SK-N-SH (cell line): ENCODE data around the gene ALDH4A1. TPM values are rescaled to one million over a fixed set of nuclear protein-coding genes. Genes with fewer than 3 reads are reported as not detected.
"Not testable (repeated sequence)": the region's sequence is repeated elsewhere in the genome, so short reads cannot be mapped to it uniquely, and the experiment has no call there.

Experiments
- CTCF ChIA-PET: fragments of 300-600, 350-600 bp; formaldehyde crosslinking; extraction: SDS; loops from one replicate; lab custom pipeline; 2021; lab: Yijun Ruan, JAX
- POLR2A ChIA-PET: fragments of 350-600 bp; sonication (Branson Sonifier 250); formaldehyde crosslinking; extraction: SDS; loops from one replicate; lab custom pipeline; 2020; ENCODE audit warnings: antibody characterized with exemption, inconsistent platforms; lab: Yijun Ruan, JAX
- DNase-seq: peaks from one replicate; pipeline ENCODE4 v3.0.0; 2012
- H2AFZ ChIP-seq: fragments of 200-600 bp; sonication (generic); 2 replicates; pipeline ENCODE4 v1.8.1; 2016; ENCODE audit warnings: antibody characterized with exemption, mild to moderate bottlenecking, low read depth
- H3F3A ChIP-seq: fragments of 200-600 bp; sonication (generic); replicated peaks from 2 replicates; pipeline ENCODE3; 2016; ENCODE audit warnings: antibody characterized with exemption, mild to moderate bottlenecking; ENCODE audit not compliant: insufficient read depth
- H3K27ac ChIP-seq, 2 experiments: fragments of 200-500 bp in 1 of 2; fragments of 200-600 bp in 1 of 2; sonication (Bioruptor generic) in 1 of 2; sonication (generic), shearing (Covaris generic) in 1 of 2; 2 replicates each; pipeline versions ENCODE4 v1.5.1 to v1.6.1; 2014 to 2016; ENCODE audit warnings: low read depth in 2 of 2, inconsistent platforms in 1 of 2, low read length in 1 of 2, mild to moderate bottlenecking in 1 of 2, mixed read lengths in 1 of 2
- H3K27me3 ChIP-seq: fragments of 200-600 bp; sonication (generic), shearing (Covaris generic); 2 replicates; pipeline ENCODE4 v1.6.1; 2016; ENCODE audit warnings: mixed run types; ENCODE audit not compliant: insufficient read depth
- H3K36me3 ChIP-seq, 2 experiments: fragments of 200-500 bp in 1 of 2; fragments of 200-600 bp in 1 of 2; sonication (Bioruptor generic) in 1 of 2; sonication (generic) in 1 of 2; replicated peaks in 1 of 2; 2 replicates each; pipeline versions ENCODE3 to v1.5.1; 2014 to 2016; ENCODE audit warnings: low read length in 1 of 2, mild to moderate bottlenecking in 1 of 2; ENCODE audit not compliant: insufficient read depth in 2 of 2, control insufficient read depth in 1 of 2
- H3K4me1 ChIP-seq, 2 experiments: fragments of 200-500 bp in 1 of 2; fragments of 200-600 bp in 1 of 2; sonication (Bioruptor generic) in 1 of 2; sonication (generic), shearing (Covaris generic) in 1 of 2; 2 replicates each; pipeline versions ENCODE4 v1.5.1 to v1.6.1; 2014 to 2016; ENCODE audit warnings: low read depth in 1 of 2, low read length in 1 of 2, mixed run types in 1 of 2; ENCODE audit not compliant: insufficient read depth in 2 of 2, control insufficient read depth in 1 of 2
- H3K4me2 ChIP-seq: fragments of 200-600 bp; sonication (generic), shearing (Covaris generic); 2 replicates; pipeline ENCODE4 v1.6.1; 2017; ENCODE audit warnings: mixed run types
- H3K4me3 ChIP-seq, 2 experiments: fragments of 200-500 bp in 1 of 2; fragments of 200-600 bp in 1 of 2; sonication (Bioruptor generic) in 1 of 2; sonication (generic), shearing (Covaris generic) in 1 of 2; 2 replicates each; pipeline versions ENCODE4 v1.5.1 to v1.8.1; 2014 to 2016; ENCODE audit warnings: low read depth in 2 of 2, inconsistent platforms in 1 of 2, low read length in 1 of 2, mild to moderate bottlenecking in 1 of 2, mixed read lengths in 1 of 2, moderate library complexity in 1 of 2
- H3K79me2 ChIP-seq: fragments of 200-600 bp; sonication (generic); 2 replicates; pipeline ENCODE4 v1.8.1; 2017; ENCODE audit warnings: mild to moderate bottlenecking; ENCODE audit not compliant: insufficient read depth
- H3K9ac ChIP-seq: fragments of 200-600 bp; sonication (generic); 2 replicates; pipeline ENCODE4 v1.6.1; 2017; ENCODE audit warnings: mixed run types
- H3K9me2 ChIP-seq: fragments of 200-600 bp; sonication (generic); 2 replicates; pipeline ENCODE4 v1.6.1; 2017; ENCODE audit warnings: mixed run types
- H3K9me3 ChIP-seq: fragments of 200-600 bp; sonication (generic); 2 replicates; pipeline ENCODE4 v1.6.1; 2017; ENCODE audit warnings: mixed run types, mild to moderate bottlenecking, moderate library complexity
- H4K20me1 ChIP-seq: fragments of 200-600 bp; sonication (generic); 2 replicates; pipeline ENCODE4 v1.6.1; 2017; ENCODE audit warnings: mild to moderate bottlenecking, mixed run types; ENCODE audit not compliant: insufficient read depth
- ELF1 ChIP-seq: IDR thresholded peaks from 2 replicates; pipeline ENCODE4 v1.4.0; 2012
- EZH2phosphoT487 ChIP-seq: fragments of 200-600 bp; sonication (generic); IDR thresholded peaks from 2 replicates; pipeline ENCODE4 v1.6.1; 2017; ENCODE audit warnings: low read depth, mixed run types, mild to moderate bottlenecking, antibody characterized with exemption, moderate library complexity, borderline replicate concordance
- FOSL2 ChIP-seq: IDR thresholded peaks from 2 replicates; pipeline ENCODE4 v1.4.0; 2012; ENCODE audit warnings: low read depth, mild to moderate bottlenecking, moderate library complexity, borderline replicate concordance
- FOXJ3 ChIP-seq: sonication (generic); formaldehyde crosslinking; IDR thresholded peaks from 2 replicates; pipeline ENCODE4 v1.5.1; 2020; ENCODE audit warnings: mild to moderate bottlenecking, missing genetic modification reagents
- JUND ChIP-seq: IDR thresholded peaks from 2 replicates; pipeline ENCODE4 v1.4.0; 2012
- MEF2A ChIP-seq: IDR thresholded peaks from 2 replicates; pipeline ENCODE4 v1.4.0; 2012; ENCODE audit warnings: low read depth, borderline replicate concordance
- MXI1 ChIP-seq: IDR thresholded peaks from 2 replicates; pipeline ENCODE4 v1.6.1; 2012; ENCODE audit warnings: mild to moderate bottlenecking, low read depth, low read length, improper control_type of control experiment
- PBX3 ChIP-seq: IDR thresholded peaks from 2 replicates; pipeline ENCODE4; 2012
- RCOR1 ChIP-seq: fragments of 150-350 bp; IDR thresholded peaks from 2 replicates; pipeline ENCODE4 v1.6.1; 2017; ENCODE audit warnings: antibody characterized with exemption, low read length
- RFX5 ChIP-seq: IDR thresholded peaks from 2 replicates; pipeline ENCODE4 v1.6.1; 2012; ENCODE audit warnings: mild to moderate bottlenecking, improper control_type of control experiment, low read length
- SIN3A ChIP-seq: IDR thresholded peaks from 2 replicates; pipeline ENCODE4 v1.6.1; 2012; ENCODE audit warnings: low read depth, mild to moderate bottlenecking, low read length, moderate library complexity, borderline replicate concordance
- SMC3 ChIP-seq: IDR thresholded peaks from 2 replicates; pipeline ENCODE4 v1.6.1; 2012; ENCODE audit warnings: low read depth, low read length, improper control_type of control experiment
- TCF12 ChIP-seq: IDR thresholded peaks from 2 replicates; pipeline ENCODE4 v1.4.0; 2012
- USF2 ChIP-seq: fragments of 150-350 bp; IDR thresholded peaks from 2 replicates; pipeline ENCODE4 v1.6.1; 2017; ENCODE audit warnings: antibody characterized with exemption, low read length, low read depth, borderline replicate concordance
- YY1 ChIP-seq: IDR thresholded peaks from 2 replicates; pipeline ENCODE4 v1.4.0; 2012; ENCODE audit warnings: low read depth, mild to moderate bottlenecking
- WGBS: methylation state at CpG from one replicate; pipeline ENCODE4 v1.1.6; 2017; ENCODE audit warnings: low lambda C conversion rate; 5-methylcytosine and 5-hydroxymethylcytosine counted together
- polyA plus RNA-seq, 3 experiments: library from polyadenylated mRNA; depleted of rRNA; stranded (reverse); fragments of >200 nt; gene quantifications; 2 replicates each; pipeline ENCODE4 v1.2.3, GENCODE V29; 2012

ALDH4A1 gene
- polyA plus RNA-seq, 1 of the 3 experiments (the other 2 are of a cell fraction), result 18.5 TPM

- TF ChIP-seq PBX3, result no peak
- TF ChIP-seq RCOR1, result no peak
- no peak for TF ChIP-seq RFX5
Measured at GRCh38 chr1:18854331-18855025, 47.9 kb downstream of the ALDH4A1 start (continued).

- Histone ChIP-seq H3K36me3 (no peaks in the 10 kb centered on the region), H3K27ac (no peak overlapping the region), H3K9me3 (no peaks in the 10 kb centered on the region), H3K9me2 (no peaks in the 10 kb centered on the region), H3K4me3 (no peak overlapping the region), H3K4me2 (no peak overlapping the region), H3K4me1 (peaks cover 0 to 2% of the 10 kb centered on the region in 2 experiments; a peak in 1 of 4 replicates), H3F3A (no peaks in the 10 kb centered on the region), H3K9ac (no peak overlapping the region), H4K20me1 (no peaks in the 10 kb centered on the region), H3K79me2 (no peaks in the 10 kb centered on the region), H3K27me3 (no peaks in the 10 kb centered on the region), H2AFZ (no peak overlapping the region)
- no peak for DNase-seq
- TF ChIP-seq USF2, result no peak
- POLR2A ChIA-PET, result no interaction called here
- CTCF ChIA-PET, result interaction anchor here (0.9 to 1.1 kb wide), 2 partner anchors 31 to 255 kb away, joined by 3 to 4 read pairs; no protein-coding TSS in a partner anchor
- WGBS, result 32% methylated on average over 5 of the region's 6 CpGs
Measured at GRCh38 chr1:18852501-18852900, 49.9 kb downstream of the ALDH4A1 start.

- H3K36me3 ChIP-seq, result no peaks in the 10 kb centered on the region
- TF ChIP-seq FOXJ3 (CRISPR knock-in tag) (no peak), ELF1 (no peak), SMC3 (no peak), EZH2phosphoT487 (no peak), TCF12 (no peak), SIN3A (no peak), JUND (no peak), MXI1 (no peak), FOSL2 (no peak), RCOR1 (no peak), YY1 (no peak), MEF2A (no peak)
- H2AFZ ChIP-seq, result no peak overlapping the region
- H3K4me2 ChIP-seq, result no peak overlapping the region
- H3F3A ChIP-seq, result no peaks in the 10 kb centered on the region
- no peak overlapping the region for H3K9ac ChIP-seq
- WGBS, result 30% methylated on average over 7 of the region's 11 CpGs
- CTCF ChIA-PET, result interaction anchor here (1.1 to 3.3 kb wide), 4 partner anchors 35 to 268 kb away, joined by 3 to 15 read pairs (median 6); no protein-coding TSS in a partner anchor
- H3K79me2 ChIP-seq, result no peaks in the 10 kb centered on the region
- H3K4me1 ChIP-seq, result peaks cover 0 to 2% of the 10 kb centered on the region in 2 experiments; a peak in 1 of 4 replicates
- H3K27ac ChIP-seq, result no peak overlapping the region
- no peak for DNase-seq
- H3K4me3 ChIP-seq, result no peak overlapping the region
- H3K9me3 ChIP-seq, result no peaks in the 10 kb centered on the region
- no peaks in the 10 kb centered on the region for H3K9me2 ChIP-seq
- POLR2A ChIA-PET, result no interaction called here
- H3K27me3 ChIP-seq, result no peaks in the 10 kb centered on the region
- H4K20me1 ChIP-seq, result no peaks in the 10 kb centered on the region
Measured at GRCh38 chr1:18849261-18849711, 53.1 kb downstream of the ALDH4A1 start.

- H3K27ac ChIP-seq, H3F3A ChIP-seq, H3K4me2 ChIP-seq, H3K27me3 ChIP-seq, H2AFZ ChIP-seq, H3K9ac ChIP-seq, H3K36me3 ChIP-seq, H3K4me1 ChIP-seq, H3K79me2 ChIP-seq, H3K9me2 ChIP-seq, DNase-seq, H3K9me3 ChIP-seq, POLR2A ChIA-PET, H3K4me3 ChIP-seq, H4K20me1 ChIP-seq: not testable (repeated sequence)
- CTCF ChIA-PET, result interaction anchor here (0.8 to 3.3 kb wide), 5 partner anchors 9 to 250 kb away, joined by 3 to 15 read pairs (median 4); no protein-coding TSS in a partner anchor
- 26% methylated on average over 2 of the region's 2 CpGs for WGBS
Measured at GRCh38 chr1:18847723-18848122, 54.6 kb downstream of the ALDH4A1 start.
